ENCODE results near the gene LRRC40.
"Not testable (repeated sequence)": the region's sequence is repeated elsewhere in the genome, so short reads cannot be mapped to it uniquely, and the experiment has no call there.

LRRC40 gene

GRCh38 chr1:70200065-70200464 lies 5.3 kb downstream of the LRRC40 start:
- no peak for DNase-seq

- no peak for DNase-seq
Observed at GRCh38 chr1:70196333-70196732, 9.0 kb downstream of the LRRC40 start.

- DNase-seq: no peak
Observed at GRCh38 chr1:70195342-70195741, 10.0 kb downstream of the LRRC40 start.

- DNase-seq: no peak
Observed at GRCh38 chr1:70194601-70195000, 10.8 kb downstream of the LRRC40 start.

GRCh38 chr1:70192446-70192845 lies 12.9 kb downstream of the LRRC40 start:
- DNase-seq: not testable (repeated sequence)

- DNase-seq: no peak
Observed at GRCh38 chr1:70190180-70190579, 15.2 kb downstream of the LRRC40 start.

- DNase-seq: no peak
Observed at GRCh38 chr1:70188522-70188921, 16.9 kb downstream of the LRRC40 start.

GRCh38 chr1:70185181-70185580 lies 20.2 kb downstream of the LRRC40 start:
- not testable (repeated sequence) for DNase-seq

- DNase-seq: no peak
Observed at GRCh38 chr1:70171512-70171911, 33.9 kb downstream of the LRRC40 start.

GRCh38 chr1:70169018-70169839 lies 36.1 kb downstream of the LRRC40 start:
- no peak for DNase-seq

GRCh38 chr1:70168283-70168682 lies 37.1 kb downstream of the LRRC40 start:
- no peak for DNase-seq

GRCh38 chr1:70164350-70164749 lies 41.0 kb downstream of the LRRC40 start:
- DNase-seq: no peak

- no peak for DNase-seq
Observed at GRCh38 chr1:70156529-70157120, 48.8 kb downstream of the LRRC40 start.

GRCh38 chr1:70153739-70154138 lies 51.6 kb downstream of the LRRC40 start:
- DNase-seq: no peak

GRCh38 chr1:70150444-70150843 lies 54.9 kb downstream of the LRRC40 start:
- DNase-seq: no peak

- no peak for DNase-seq
Observed at GRCh38 chr1:70146488-70146887, 58.9 kb downstream of the LRRC40 start.

GRCh38 chr1:70143048-70143659 lies 62.2 kb downstream of the LRRC40 start:
- peak in 1 of 2 experiments; percentile 29 for DNase-seq

- no peak for DNase-seq
Observed at GRCh38 chr1:70142075-70142474, 63.3 kb downstream of the LRRC40 start.

GRCh38 chr1:70140894-70141293 lies 64.5 kb downstream of the LRRC40 start:
- DNase-seq: peak in 1 of 2 experiments; percentile 5

- no peak for DNase-seq
Observed at GRCh38 chr1:70140343-70140742, 65.0 kb downstream of the LRRC40 start.

GRCh38 chr1:70134148-70134547 lies 71.2 kb downstream of the LRRC40 start:
- no peak for DNase-seq

- no peak for DNase-seq
Observed at GRCh38 chr1:70117046-70117445, 88.3 kb downstream of the LRRC40 start.

- no peak for DNase-seq
Observed at GRCh38 chr1:70115315-70115714, 90.1 kb downstream of the LRRC40 start.

- DNase-seq: no peak
Observed at GRCh38 chr1:70112838-70113237, 92.5 kb downstream of the LRRC40 start.

Data from NCI-H524 (cell line).